Germinal center (tissue), 1 donor: ENCODE measurements around the gene PSMG4.

Experiments
- DNase-seq: peaks from one replicate; pipeline ENCODE4 v3.0.0; 2012; ENCODE audit warnings: mixed read lengths, low spot score

PSMG4 gene

GRCh38 chr6:3276174-3277167 is 17.7 kb downstream of the PSMG4 start:
- DNase-seq, result no peak

GRCh38 chr6:3277251-3277650 is 18.5 kb downstream of the PSMG4 start:
- DNase-seq, result no peak

GRCh38 chr6:3277851-3278416 is 19.2 kb downstream of the PSMG4 start:
- DNase-seq, result no peak

- DNase-seq, result no peak
Measured at GRCh38 chr6:3278691-3279090, 19.9 kb downstream of the PSMG4 start.

- DNase-seq, result no peak
Measured at GRCh38 chr6:3280091-3280490, 21.3 kb downstream of the PSMG4 start.

- DNase-seq, result no peak
Measured at GRCh38 chr6:3280866-3281465, 22.2 kb downstream of the PSMG4 start.

GRCh38 chr6:3281631-3282475 is 23.1 kb downstream of the PSMG4 start:
- DNase-seq, result no peak

GRCh38 chr6:3282476-3283236 is 23.9 kb downstream of the PSMG4 start:
- DNase-seq, result no peak

- DNase-seq, result no peak
Measured at GRCh38 chr6:3283241-3283640, 24.5 kb downstream of the PSMG4 start.

- no peak for DNase-seq
Measured at GRCh38 chr6:3283641-3284435, 25.1 kb downstream of the PSMG4 start.

- DNase-seq, result no peak
Measured at GRCh38 chr6:3284436-3284876, 25.7 kb downstream of the PSMG4 start.

GRCh38 chr6:3285049-3285639 is 26.4 kb downstream of the PSMG4 start:
- no peak for DNase-seq

- no peak for DNase-seq
Measured at GRCh38 chr6:3285732-3286131, 27.0 kb downstream of the PSMG4 start.

- DNase-seq, result no peak
Measured at GRCh38 chr6:3286641-3287171, 28.0 kb downstream of the PSMG4 start.

- DNase-seq, result no peak
Measured at GRCh38 chr6:3287308-3287707, 28.6 kb downstream of the PSMG4 start.

GRCh38 chr6:3287976-3288707 is 29.4 kb downstream of the PSMG4 start:
- DNase-seq, result no peak

- DNase-seq, result no peak
Measured at GRCh38 chr6:3288711-3289663, 30.2 kb downstream of the PSMG4 start.

GRCh38 chr6:3289664-3290055 is 30.9 kb downstream of the PSMG4 start:
- no peak for DNase-seq
